ENCODE results near the gene ACP6.

- TF ChIP-seq CTCF (IDR thresholded peaks at IDR 0.05) (no peak), POLR2A (IDR thresholded peaks at IDR 0.05) (no peak)
Observed at GRCh38 chr1:147598621-147599361, 71.5 kb downstream of the ACP6 start.
